Activated T-cell treated with anti-CD3 and anti-CD28 coated beads, Interleukin-2, amount 50 U/mL, for 1 hour (primary cell): ENCODE data around the gene SCARF2.
A peak's percentile ranks its signal among the peaks of the same experiment; 100 is the strongest.
"Not testable (repeated sequence)": the region's sequence is repeated elsewhere in the genome, so short reads cannot be mapped to it uniquely, and the experiment has no call there.

Experiments
- DNase-seq: peaks from one replicate; pipeline ENCODE4 v3.0.0-alpha.2; 2020

The SCARF2 gene

GRCh38 chr22:20427104-20427944, 10.3 kb downstream of the SCARF2 start:
- no peak for DNase-seq

GRCh38 chr22:20426259-20426615, 11.4 kb downstream of the SCARF2 start:
- DNase-seq, result no peak

- DNase-seq, result no peak
These were observed 11.9 kb downstream of the SCARF2 start for GRCh38 chr22:20425566-20426258.

- no peak for DNase-seq
These were observed 12.6 kb downstream of the SCARF2 start for GRCh38 chr22:20424932-20425565.

- no peak for DNase-seq
These were observed 13.1 kb downstream of the SCARF2 start for GRCh38 chr22:20424568-20424931.

- DNase-seq, result no peak
These were observed 13.6 kb downstream of the SCARF2 start for GRCh38 chr22:20423906-20424551.

GRCh38 chr22:20423008-20423905, 14.4 kb downstream of the SCARF2 start:
- DNase-seq, result no peak

- DNase-seq, result no peak
These were observed 15.2 kb downstream of the SCARF2 start for GRCh38 chr22:20422271-20423007.

- DNase-seq, result no peak
These were observed 16.1 kb downstream of the SCARF2 start for GRCh38 chr22:20421507-20421874.

- DNase-seq, result no peak
These were observed 17.3 kb downstream of the SCARF2 start for GRCh38 chr22:20420157-20420842.

GRCh38 chr22:20419664-20419951, 18.0 kb downstream of the SCARF2 start:
- no peak for DNase-seq

GRCh38 chr22:20418211-20418788, 19.3 kb downstream of the SCARF2 start:
- DNase-seq, result peak; percentile 78

- not testable (repeated sequence) for DNase-seq
These were observed 21.9 kb downstream of the SCARF2 start for GRCh38 chr22:20415699-20416098.

- not testable (repeated sequence) for DNase-seq
These were observed 22.4 kb downstream of the SCARF2 start for GRCh38 chr22:20415241-20415640.

- no peak for DNase-seq
These were observed 23.2 kb downstream of the SCARF2 start for GRCh38 chr22:20414450-20414849.

GRCh38 chr22:20414059-20414440, 23.6 kb downstream of the SCARF2 start:
- DNase-seq, result no peak

GRCh38 chr22:20413217-20414058, 24.2 kb downstream of the SCARF2 start:
- DNase-seq, result no peak

- no peak for DNase-seq
These were observed 25.0 kb downstream of the SCARF2 start for GRCh38 chr22:20412474-20413216.

GRCh38 chr22:20409385-20409784, 28.2 kb downstream of the SCARF2 start:
- DNase-seq, result not testable (repeated sequence)
